K562 (cell line): Measurements from ENCODE around the gene RAD52. TPM values are rescaled to one million over a fixed set of nuclear protein-coding genes. Genes with fewer than 3 reads are reported as not detected.

Experiments used
- ATAC-seq: fragments of 200-7000 bp; cut with Tn5 transposase; 3 replicates; pipeline ENCODE4 v1.9.1; 2020; ENCODE audit warnings: moderate library complexity
- BruUV-seq: library from RNA; stranded (reverse); fragments of 400-500 nt; replicated peaks from 2 replicates; lab custom pipeline; 2021; lab: Mats Ljungman, UMichigan
- CTCF ChIA-PET: fragments of 300-600 bp; formaldehyde crosslinking; extraction: SDS; loops from one replicate; lab custom pipeline; 2021; ENCODE audit warnings: low intra/inter-chr PET ratio; lab: Yijun Ruan, JAX
- POLR2A ChIA-PET: fragments of 300-600, 350-650 bp; sonication (Branson Sonifier 250); formaldehyde crosslinking; extraction: SDS; loops from one replicate; lab custom pipeline; 2021; ENCODE audit warnings: antibody characterized with exemption, inconsistent platforms; lab: Yijun Ruan, JAX
- DNase-seq, 4 experiments: peaks; one replicate each; pipeline versions ENCODE4 v3.0.0 to v3.0.0-alpha.2; 2011 to 2018; ENCODE audit warnings: low spot score in 3 of 4, mixed read lengths in 3 of 4; ENCODE audit errors: extremely low read depth in 1 of 4
- FAIRE-seq: peaks from 2 replicates; lab custom pipeline; 2011; peaks lifted over from hg19 to GRCh38; lab: Jason Lieb, UNC
- H2AFZ ChIP-seq: 2 replicates; pipeline ENCODE4 v1.6.0; 2011; ENCODE audit warnings: low read depth, low read length, control low read depth, inconsistent platforms
- H3K27ac ChIP-seq: fragments of 200-600 bp; 3 replicates; pipeline ENCODE4 v1.8.0; 2011; ENCODE audit warnings: low read depth, mild to moderate bottlenecking, control low read depth, inconsistent platforms, low read length, moderate library complexity, mixed read lengths; ENCODE audit errors: extremely low read depth
- H3K27me3 ChIP-seq, 2 experiments: fragments of 300-600 bp in 1 of 2; 2 replicates in 1 of 2; 3 replicates in 1 of 2; pipeline versions ENCODE4 v1.6.0 to v1.8.0; 2011; ENCODE audit warnings: inconsistent platforms in 2 of 2, low read length in 2 of 2, mild to moderate bottlenecking in 1 of 2, mixed read lengths in 1 of 2, moderate library complexity in 1 of 2; ENCODE audit not compliant: control insufficient read depth in 2 of 2, insufficient read depth in 2 of 2
- H3K36me3 ChIP-seq: fragments of 300-600 bp; 3 replicates; pipeline ENCODE4 v1.8.0; 2011; ENCODE audit warnings: mild to moderate bottlenecking, low read length, inconsistent platforms; ENCODE audit not compliant: control insufficient read depth, insufficient read depth
- H3K4me1 ChIP-seq, 2 experiments: fragments of 200-600 bp in 1 of 2; replicated peaks in 1 of 2; 2 replicates in 1 of 2; 3 replicates in 1 of 2; pipeline versions ENCODE4 v1.5.1 to v1.8.0; 2011; ENCODE audit warnings: inconsistent platforms in 2 of 2, low read length in 2 of 2, mild to moderate bottlenecking in 1 of 2, mixed read lengths in 1 of 2, moderate library complexity in 1 of 2; ENCODE audit not compliant: control insufficient read depth in 2 of 2, insufficient read depth in 2 of 2
- H3K4me2 ChIP-seq: 2 replicates; pipeline ENCODE4 v1.6.1; 2011; ENCODE audit warnings: low read length, control low read depth, inconsistent platforms, mixed read lengths; ENCODE audit not compliant: insufficient read depth
- H3K4me3 ChIP-seq: fragments of 200-600 bp; sonication (generic), shearing (Covaris generic); 2 replicates; pipeline ENCODE4 v1.5.1; 2016; ENCODE audit warnings: control low read depth, inconsistent platforms
- H3K79me2 ChIP-seq: fragments of 200-600 bp; 3 replicates; pipeline ENCODE4 v1.8.0; 2011; ENCODE audit warnings: low read length, inconsistent platforms; ENCODE audit not compliant: control insufficient read depth, insufficient read depth
- H3K9ac ChIP-seq, 2 experiments: 2 replicates each; pipeline versions ENCODE4 v1.6.0 to v1.6.1; 2011; ENCODE audit warnings: low read depth in 2 of 2, low read length in 2 of 2, control low read depth in 1 of 2, inconsistent platforms in 1 of 2, mild to moderate bottlenecking in 1 of 2, mixed read lengths in 1 of 2; ENCODE audit not compliant: insufficient read depth in 1 of 2
- H3K9me1 ChIP-seq: one replicate; pipeline ENCODE4 v1.6.0; 2011; ENCODE audit warnings: inconsistent platforms, mild to moderate bottlenecking, low read length, moderate library complexity; ENCODE audit not compliant: control insufficient read depth, insufficient read depth
- H3K9me3 ChIP-seq: replicated peaks from 2 replicates; pipeline ENCODE4 v1.5.1; 2011; ENCODE audit warnings: low read depth, low read length, inconsistent platforms; ENCODE audit not compliant: control insufficient read depth, insufficient read depth
- H4K20me1 ChIP-seq: replicated peaks from 2 replicates; pipeline ENCODE4 v1.6.1; 2011; ENCODE audit warnings: low read length, inconsistent platforms, mixed read lengths; ENCODE audit not compliant: control insufficient read depth, insufficient read depth
- ARID4B ChIP-seq: sonication (generic); formaldehyde crosslinking; IDR thresholded peaks from 2 replicates; pipeline ENCODE4 v1.8.0; 2022; ENCODE audit warnings: mild to moderate bottlenecking, missing genetic modification reagents
- BRD9 ChIP-seq: fragments of 450-650 bp; IDR thresholded peaks from 2 replicates; pipeline ENCODE4 v1.6.1; 2018; ENCODE audit warnings: low read depth; ENCODE audit not compliant: partially characterized antibody
- E2F4 ChIP-seq: sonication (generic); formaldehyde crosslinking; IDR thresholded peaks from 2 replicates; pipeline ENCODE4 v1.8.0; 2022; ENCODE audit warnings: mild to moderate bottlenecking, low read depth, missing genetic modification reagents
- ESRRA ChIP-seq: fragments of 450-650 bp; IDR thresholded peaks from 2 replicates; pipeline ENCODE4 v1.6.1; 2014; ENCODE audit warnings: low read depth, mild to moderate bottlenecking, moderate library complexity, borderline replicate concordance
- GABPB1 ChIP-seq: sonication (generic); formaldehyde crosslinking; IDR thresholded peaks from 2 replicates; pipeline ENCODE4 v1.8.0; 2022; ENCODE audit warnings: mild to moderate bottlenecking, missing genetic modification reagents
- HDAC2 ChIP-seq: fragments of 450-650 bp; IDR thresholded peaks from 2 replicates; pipeline ENCODE4 v1.6.1; 2016; ENCODE audit warnings: mild to moderate bottlenecking
- MECOM ChIP-seq: fragments of 250-450 bp; sonication (Bioruptor Pico); IDR thresholded peaks from 2 replicates; pipeline ENCODE4 v1.8.0; 2022; ENCODE audit warnings: inconsistent platforms
- NCOA6 ChIP-seq: fragments of 450-650 bp; IDR thresholded peaks from 2 replicates; pipeline ENCODE4 v1.6.1; 2017; ENCODE audit warnings: mild to moderate bottlenecking
- NR2F6 ChIP-seq: fragments of 450-650 bp; formaldehyde crosslinking; IDR thresholded peaks from 2 replicates; pipeline ENCODE4 v1.4.0; 2020; ENCODE audit warnings: mild to moderate bottlenecking
- NUFIP1 ChIP-seq: fragments of 450-650 bp; IDR thresholded peaks from 2 replicates; pipeline ENCODE4 v1.6.1; 2018; ENCODE audit not compliant: partially characterized antibody
- PHF20 ChIP-seq: fragments of 450-650 bp; IDR thresholded peaks from 2 replicates; pipeline ENCODE4 v1.6.1; 2018; ENCODE audit not compliant: partially characterized antibody
- SNIP1 ChIP-seq: fragments of 450-650 bp; IDR thresholded peaks from 2 replicates; pipeline ENCODE4 v1.7.1; 2017; ENCODE audit warnings: low read depth, mild to moderate bottlenecking
- TCF3 ChIP-seq: sonication (generic); formaldehyde crosslinking; IDR thresholded peaks from 2 replicates; pipeline ENCODE4 v1.4.0; 2020; ENCODE audit warnings: mild to moderate bottlenecking, missing genetic modification reagents
- TRIM28 ChIP-seq: fragments of 450-650 bp; IDR thresholded peaks from 2 replicates; pipeline ENCODE4 v1.6.1; 2017
- ZBTB1 ChIP-seq: sonication (generic); formaldehyde crosslinking; IDR thresholded peaks from 2 replicates; pipeline ENCODE4 v1.8.1; 2023; ENCODE audit warnings: missing genetic modification reagents, low read depth, mild to moderate bottlenecking, borderline replicate concordance
- ZBTB7A ChIP-seq: IDR thresholded peaks from 2 replicates; pipeline ENCODE4 v1.6.1; 2011; ENCODE audit warnings: low read depth, mild to moderate bottlenecking, low read length, moderate library complexity, borderline replicate concordance; ENCODE audit not compliant: control insufficient read depth
- ZNF277 ChIP-seq: fragments of 250-450 bp; sonication (Bioruptor Pico); IDR thresholded peaks from 2 replicates; pipeline ENCODE4 v1.8.0; 2022; ENCODE audit warnings: inconsistent platforms, mild to moderate bottlenecking, moderate library complexity, borderline replicate concordance
- ZNF561 ChIP-seq: fragments of 450-650 bp; formaldehyde crosslinking; conservative IDR thresholded peaks from 2 replicates; pipeline ENCODE4 v1.4.0; 2020; ENCODE audit warnings: mild to moderate bottlenecking, moderate library complexity
- WGBS: fragments of 100-300 bp; shearing (Covaris generic); methylation state at CpG from one replicate; pipeline ENCODE4 v1.1.6; 2016; ENCODE audit warnings: low coverage, mixed read lengths; ENCODE audit not compliant: insufficient coverage; ENCODE audit errors: missing lambda C conversion rate; 5-methylcytosine and 5-hydroxymethylcytosine counted together
- in situ Hi-C: fragments of 300-500 bp; cut with MboI; formaldehyde crosslinking; loops from 4 replicates; pipeline ENCODE4 v1.15.0; 2018; ENCODE audit warnings: inconsistent platforms, mixed read lengths
- intact Hi-C: fragments of 100-400 bp; cut with micrococcal nuclease; formaldehyde crosslinking; loops from 2 replicates; pipeline ENCODE4 v1.14.2; 2022
- polyA plus RNA-seq, 8 experiments: library from polyadenylated mRNA; depleted of rRNA in 4 of 8; stranded (reverse) in 5 of 8; unstranded in 3 of 8; fragments of >200 nt; fragmentation: Nextera tagmentation in 2 of 8; fragmentation: Illumina TruSeq in 1 of 8; extraction: Ambion mirVana in 2 of 8; extraction: Trizol in 1 of 8; gene quantifications; 2 replicates each; pipeline versions ENCODE4 v1.2.1 to v1.2.3, GENCODE V29; 2011 to 2014; ENCODE audit warnings: inconsistent platforms in 1 of 8, missing spikeins in 1 of 8
- total RNA-seq, 7 experiments: library from RNA; depleted of rRNA in 6 of 7; stranded (reverse); fragments of >200 nt in 6 of 7; fragmentation: Illumina TruSeq in 2 of 7; extraction: Trizol in 2 of 7; gene quantifications; 2 replicates each; pipeline versions ENCODE4 v1.2.1 to v1.2.3, GENCODE V29; 2011 to 2021; ENCODE audit warnings: low replicate concordance in 1 of 7

Gene RAD52
- total and polyA plus RNA-seq, 9 of the 15 experiments (the other 6 are each of a cell fraction or from before 2014, with no cell fraction given) = 1.3 to 15.9 (median 9.3) TPM

GRCh38 chr12:903055-903454 is 46.4 kb downstream of the RAD52 start:
- Histone ChIP-seq H3K4me2 (no peak overlapping the region), H3K9ac (no peak overlapping the region), H3K4me3 (no peak overlapping the region), H3K27ac (peak overlapping the region; percentile 65; the same call in 1 of the 3 replicates), H3K4me1 (peaks cover 0 to 22% of the 10 kb centered on the region in 2 experiments; a peak in 2 of 5 replicates), H4K20me1 (no peaks in the 10 kb centered on the region; the same call in 1 of the 2 replicates), H3K36me3 (peaks cover 85% of the 10 kb centered on the region), H3K27me3 (no peaks in the 10 kb centered on the region), H3K9me1 (no peaks in the 10 kb centered on the region), H3K79me2 (peaks cover 9% of the 10 kb centered on the region), H3K9me3 (no peaks in the 10 kb centered on the region), H2AFZ (no peak overlapping the region)
- no TSS peak for BruUV-seq
- POLR2A ChIA-PET = interaction anchor here (0.7 to 1.1 kb wide), 2 partner anchors 8 to 416 kb away, joined by 3 to 4 read pairs; no protein-coding TSS in a partner anchor
- in situ Hi-C loops (no loop called here), intact Hi-C loops (no loop called here)
- CTCF ChIA-PET = no interaction called here
- DNase-seq (no peak), FAIRE-seq (no peak), ATAC-seq (no peak)
- WGBS = 89% methylated on average over 5 of the region's 5 CpGs
- no peak for TF ChIP-seq ZBTB1 (CRISPR knock-in tag)
- no peak for TF ChIP-seq MECOM (CRISPR knock-in tag)
- no peak for TF ChIP-seq TRIM28
- no peak for TF ChIP-seq TCF3
- TF ChIP-seq GABPB1 = no peak
- TF ChIP-seq ZBTB7A = no peak
- no peak for TF ChIP-seq SNIP1
- TF ChIP-seq ZNF277 (CRISPR knock-in tag) = no peak
- no peak for TF ChIP-seq BRD9
- TF ChIP-seq NUFIP1 = no peak
- TF ChIP-seq NR2F6 (CRISPR knock-in tag) = no peak
- TF ChIP-seq E2F4 (CRISPR knock-in tag) = no peak
- TF ChIP-seq HDAC2 = no peak
- no peak for TF ChIP-seq ARID4B (CRISPR knock-in tag)
- TF ChIP-seq ZNF561 = no peak
- TF ChIP-seq NCOA6 = no peak
- TF ChIP-seq PHF20 = no peak
- TF ChIP-seq ESRRA = no peak
